GM12875 (cell line): ENCODE results near the gene VLDLR.

ENCODE experiments used
- H3K4me3 ChIP-seq: one replicate; pipeline ENCODE4 v1.5.1; 2011; ENCODE audit warnings: low read depth, low read length, control low read depth
- CTCF ChIP-seq: IDR thresholded peaks from 2 replicates; pipeline ENCODE4 v1.5.1; 2011; ENCODE audit warnings: low read depth, mild to moderate bottlenecking, control low read depth, inconsistent platforms, low read length, moderate library complexity, borderline replicate concordance; ENCODE audit not compliant: insufficient read depth

Gene VLDLR

GRCh38 chr9:2675834-2676233 lies 54.2 kb downstream of the VLDLR start:
- no peak overlapping the region for H3K4me3 ChIP-seq
- TF ChIP-seq CTCF, result no peak

- H3K4me3 ChIP-seq, result no peak overlapping the region
- TF ChIP-seq CTCF, result no peak
These were observed 54.9 kb downstream of the VLDLR start for GRCh38 chr9:2676466-2676865.

GRCh38 chr9:2677915-2678889 lies 56.6 kb downstream of the VLDLR start:
- H3K4me3 ChIP-seq, result no peak overlapping the region
- no peak for TF ChIP-seq CTCF

- H3K4me3 ChIP-seq, result no peak overlapping the region
These were observed 57.4 kb downstream of the VLDLR start for GRCh38 chr9:2679011-2679410.

GRCh38 chr9:2681981-2682380 lies 60.4 kb downstream of the VLDLR start:
- H3K4me3 ChIP-seq, result no peak overlapping the region
- TF ChIP-seq CTCF, result no peak

More at GRCh38 chr9:2679011-2679410, 57.4 kb downstream of the VLDLR start:
- TF ChIP-seq CTCF, result no peak

- H3K4me3 ChIP-seq, result no peak overlapping the region
- no peak for TF ChIP-seq CTCF
These were observed 65.3 kb downstream of the VLDLR start for GRCh38 chr9:2686911-2687310.

- no peak overlapping the region for H3K4me3 ChIP-seq
- no peak for TF ChIP-seq CTCF
These were observed 67.0 kb downstream of the VLDLR start for GRCh38 chr9:2688636-2689035.
